ENCODE results near the gene METTL1.

The METTL1 gene

DNA sequence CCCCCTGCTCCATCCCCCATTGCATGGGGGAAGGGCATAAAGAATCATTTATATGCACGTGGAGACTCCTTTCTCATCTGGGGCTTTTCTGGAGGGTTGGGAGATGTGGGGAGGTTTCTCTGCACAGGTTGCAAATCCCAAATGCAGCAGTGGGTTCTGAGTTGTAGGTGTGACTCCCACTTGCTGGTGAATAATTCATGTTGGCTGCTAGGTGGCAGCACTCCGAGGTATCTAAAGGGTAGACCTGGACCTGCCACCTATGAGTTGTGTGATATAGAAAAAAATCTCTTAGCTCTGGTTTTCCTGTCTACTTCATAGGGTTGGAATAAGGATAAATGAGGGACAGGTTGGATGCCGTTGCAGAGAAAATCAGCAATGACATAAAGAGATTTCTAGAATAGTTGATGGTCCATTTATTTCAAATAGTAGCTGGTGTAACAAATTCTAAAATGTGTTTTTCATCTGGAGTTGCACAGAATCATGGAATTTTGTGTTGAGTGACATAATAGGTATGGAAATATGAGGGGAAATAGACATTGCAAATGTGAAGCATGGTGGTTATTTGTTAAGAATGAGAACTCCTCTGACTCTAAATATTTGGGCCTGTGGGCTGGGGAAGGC, 12.4 kb downstream of the METTL1 start:
- no peak overlapping the region for H3K14ac ChIP-seq (ENCODE audit: low read length in 2 of 2)
- no peak overlapping the region for H3K4me2 ChIP-seq (ENCODE audit: low read length, poor library complexity, severe bottlenecking)
- H3K9ac ChIP-seq (ENCODE audit: low read length): no peak overlapping the region
- WGBS: 29% methylated on average over 3 of the region's 3 CpGs
- peaks cover 11% of the 10 kb centered on the region for H3K4me1 ChIP-seq (ENCODE audit: control insufficient read depth, insufficient read depth, low read depth, low read length)
- H3K4ac ChIP-seq (ENCODE audit: low read depth in 1 of 2, low read length in 2 of 2): no peak overlapping the region
- H2AK5ac ChIP-seq (ENCODE audit: low read length, severe bottlenecking): no peak overlapping the region
- no peak for DNase-seq
- no peak overlapping the region for H2BK12ac ChIP-seq (ENCODE audit: low read length in 2 of 2)
- H3K79me1 ChIP-seq (replicated peaks; ENCODE audit: low read length, poor library complexity, severe bottlenecking): no peaks in the 10 kb centered on the region
- no peak overlapping the region for H3K23ac ChIP-seq (ENCODE audit: low read length in 2 of 2)
- no peak overlapping the region for H2BK120ac ChIP-seq (ENCODE audit: low read depth, low read length)
- H3K4me3 ChIP-seq (ENCODE audit: insufficient read depth in 1 of 2, low read depth in 1 of 2, low read length in 2 of 2): no peak overlapping the region
- no peak overlapping the region for H2BK15ac ChIP-seq (ENCODE audit: low read depth, poor library complexity, severe bottlenecking)
- no peak overlapping the region for H2AFZ ChIP-seq (ENCODE audit: low read depth, low read length)
- peaks cover 31 to 38% of the 10 kb centered on the region in 2 experiments for H3K27me3 ChIP-seq (ENCODE audit: control insufficient read depth in 1 of 2, insufficient read depth in 1 of 2, low read length in 2 of 2)
- H3K36me3 ChIP-seq (ENCODE audit: control insufficient read depth in 1 of 2, insufficient read depth in 2 of 2, low read depth in 1 of 2, low read length in 2 of 2): peaks cover 0 to 16% of the 10 kb centered on the region in 2 experiments
- no peak overlapping the region for H4K91ac ChIP-seq (ENCODE audit: low read length)
- H3K18ac ChIP-seq (ENCODE audit: low read depth in 1 of 2, low read length in 2 of 2): no peak overlapping the region
- no peaks in the 10 kb centered on the region for H3K9me3 ChIP-seq (ENCODE audit: control insufficient read depth, low read length)
- no peak overlapping the region for H2BK5ac ChIP-seq (ENCODE audit: low read depth, low read length, poor library complexity, severe bottlenecking)
- H3K27ac ChIP-seq (ENCODE audit: low read length, poor library complexity, severe bottlenecking): no peak overlapping the region
- H4K8ac ChIP-seq (ENCODE audit: low read length): no peak overlapping the region

DNA sequence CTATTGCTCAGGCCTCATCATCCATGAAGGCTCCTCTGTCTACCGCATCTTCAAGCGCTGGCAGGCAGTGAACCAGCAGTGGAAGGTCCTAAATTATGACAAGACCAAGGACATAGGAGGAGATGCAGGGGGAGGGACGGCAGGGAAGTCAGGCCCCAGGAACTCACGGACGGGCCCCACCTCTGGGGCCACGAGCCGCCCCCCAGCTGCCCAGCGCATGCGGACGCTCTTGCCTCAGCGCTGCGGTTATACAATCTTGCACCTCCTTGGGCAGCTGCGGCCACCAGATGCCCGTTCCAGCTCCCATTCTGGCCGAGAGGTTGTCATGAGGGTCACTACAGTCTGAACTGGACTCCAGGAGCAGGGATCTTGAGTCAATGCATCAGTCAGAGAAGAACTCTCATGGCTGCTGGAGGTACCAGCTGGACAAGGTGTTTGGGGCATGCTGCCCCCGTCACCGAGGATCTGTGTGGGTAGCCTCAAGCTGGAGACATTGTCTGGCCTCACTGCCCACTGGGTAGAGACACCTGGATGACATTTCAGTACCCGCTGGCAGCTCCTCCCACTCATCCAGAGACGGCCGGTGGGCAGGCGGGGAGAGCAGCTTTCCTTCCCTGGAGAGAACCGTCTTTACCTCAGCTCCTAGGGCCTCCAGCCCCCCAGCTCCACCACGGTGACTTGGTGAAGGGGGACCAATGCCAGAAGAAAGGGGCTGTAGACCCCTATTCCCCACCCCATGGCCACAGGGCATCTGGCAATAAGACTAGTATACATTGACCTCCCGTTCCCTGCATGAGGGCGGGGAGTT, 13.1 kb downstream of the METTL1 start:
- Histone ChIP-seq H2AFZ (ENCODE audit: low read depth, low read length) (no peak overlapping the region), H2BK5ac (ENCODE audit: low read depth, low read length, poor library complexity, severe bottlenecking) (no peak overlapping the region), H2BK120ac (ENCODE audit: low read depth, low read length) (no peak overlapping the region), H3K4me3 (ENCODE audit: insufficient read depth in 1 of 2, low read depth in 1 of 2, low read length in 2 of 2) (no peak overlapping the region), H3K36me3 (ENCODE audit: control insufficient read depth in 1 of 2, insufficient read depth in 2 of 2, low read depth in 1 of 2, low read length in 2 of 2) (peaks cover 0 to 16% of the 10 kb centered on the region in 2 experiments), H2BK12ac (ENCODE audit: low read length in 2 of 2) (no peak overlapping the region), H3K9ac (ENCODE audit: low read length) (no peak overlapping the region), H3K27me3 (ENCODE audit: control insufficient read depth in 1 of 2, insufficient read depth in 1 of 2, low read length in 2 of 2) (peaks cover 24 to 38% of the 10 kb centered on the region in 2 experiments), H3K4ac (ENCODE audit: low read depth in 1 of 2, low read length in 2 of 2) (no peak overlapping the region), H2AK5ac (ENCODE audit: low read length, severe bottlenecking) (no peak overlapping the region), H4K91ac (ENCODE audit: low read length) (no peak overlapping the region), H3K18ac (ENCODE audit: low read depth in 1 of 2, low read length in 2 of 2) (no peak overlapping the region), H3K4me1 (ENCODE audit: control insufficient read depth, insufficient read depth, low read depth, low read length) (peaks cover 12% of the 10 kb centered on the region), H3K14ac (ENCODE audit: low read length in 2 of 2) (no peak overlapping the region), H3K27ac (ENCODE audit: low read length, poor library complexity, severe bottlenecking) (no peak overlapping the region), H2BK15ac (ENCODE audit: low read depth, poor library complexity, severe bottlenecking) (no peak overlapping the region), H3K23ac (ENCODE audit: low read length in 2 of 2) (no peak overlapping the region), H3K79me1 (replicated peaks; ENCODE audit: low read length, poor library complexity, severe bottlenecking) (no peaks in the 10 kb centered on the region), H4K8ac (ENCODE audit: low read length) (no peak overlapping the region), H3K9me3 (ENCODE audit: control insufficient read depth, low read length) (no peaks in the 10 kb centered on the region), H3K4me2 (ENCODE audit: low read length, poor library complexity, severe bottlenecking) (no peak overlapping the region)
- no peak for DNase-seq
- 86% methylated on average over 25 of the region's 25 CpGs for WGBS

DNA sequence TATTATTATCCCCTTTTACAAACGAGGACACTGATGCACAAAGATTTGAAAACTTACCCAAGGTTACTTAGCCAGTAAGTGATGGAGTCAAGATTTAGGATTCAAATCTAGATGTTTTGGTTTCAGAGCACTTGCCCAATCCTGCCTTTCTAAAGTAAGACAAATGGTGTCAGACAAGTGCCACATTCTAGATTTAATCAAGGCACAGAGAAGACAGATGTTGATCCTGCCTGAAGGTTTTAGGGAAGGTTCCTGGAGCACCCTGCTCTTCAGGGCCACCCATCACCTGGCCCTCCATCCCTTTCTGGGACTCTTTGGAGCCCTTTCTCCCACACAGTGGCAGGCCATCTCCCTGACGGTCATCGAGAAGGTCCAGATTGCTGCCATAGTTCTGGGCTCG, 14.1 kb downstream of the METTL1 start:
- no peak overlapping the region for H4K8ac ChIP-seq (ENCODE audit: low read length)
- H3K27ac ChIP-seq (ENCODE audit: low read length, poor library complexity, severe bottlenecking): no peak overlapping the region
- peaks cover 16 to 31% of the 10 kb centered on the region in 2 experiments for H3K27me3 ChIP-seq (ENCODE audit: control insufficient read depth in 1 of 2, insufficient read depth in 1 of 2, low read length in 2 of 2)
- DNase-seq: no peak
- no peaks in the 10 kb centered on the region for H3K9me3 ChIP-seq (ENCODE audit: control insufficient read depth, low read length)
- no peak overlapping the region for H3K9ac ChIP-seq (ENCODE audit: low read length)
- no peak overlapping the region for H3K4me2 ChIP-seq (ENCODE audit: low read length, poor library complexity, severe bottlenecking)
- no peak overlapping the region for H2BK5ac ChIP-seq (ENCODE audit: low read depth, low read length, poor library complexity, severe bottlenecking)
- H2BK12ac ChIP-seq (ENCODE audit: low read length in 2 of 2): no peak overlapping the region
- H2BK120ac ChIP-seq (ENCODE audit: low read depth, low read length): no peak overlapping the region
- H3K4me3 ChIP-seq (ENCODE audit: insufficient read depth in 1 of 2, low read depth in 1 of 2, low read length in 2 of 2): no peak overlapping the region
- no peak overlapping the region for H2BK15ac ChIP-seq (ENCODE audit: low read depth, poor library complexity, severe bottlenecking)
- no peak overlapping the region for H3K18ac ChIP-seq (ENCODE audit: low read depth in 1 of 2, low read length in 2 of 2)
- WGBS: 88% methylated on average over 3 of the region's 4 CpGs
- no peak overlapping the region for H4K91ac ChIP-seq (ENCODE audit: low read length)
- H3K79me1 ChIP-seq (replicated peaks; ENCODE audit: low read length, poor library complexity, severe bottlenecking): no peaks in the 10 kb centered on the region
- no peak overlapping the region for H2AK5ac ChIP-seq (ENCODE audit: low read length, severe bottlenecking)
- no peak overlapping the region for H3K4ac ChIP-seq (ENCODE audit: low read depth in 1 of 2, low read length in 2 of 2)
- peaks cover 12% of the 10 kb centered on the region for H3K4me1 ChIP-seq (ENCODE audit: control insufficient read depth, insufficient read depth, low read depth, low read length)
- H3K14ac ChIP-seq (ENCODE audit: low read length in 2 of 2): no peak overlapping the region
- H3K23ac ChIP-seq (ENCODE audit: low read length in 2 of 2): no peak overlapping the region
- no peak overlapping the region for H2AFZ ChIP-seq (ENCODE audit: low read depth, low read length)
- H3K36me3 ChIP-seq (ENCODE audit: control insufficient read depth in 1 of 2, insufficient read depth in 2 of 2, low read depth in 1 of 2, low read length in 2 of 2): peaks cover 0 to 16% of the 10 kb centered on the region in 2 experiments

Measured in mesenchymal stem cell (in vitro differentiated cells and primary cell).